NCI-H1092 (cell line): Measurements from ENCODE around the gene CRACR2B.

Experiments
- DNase-seq: peaks from one replicate; lab custom pipeline; 2025; lab: John Stamatoyannopoulos, UW

CRACR2B gene

DNA sequence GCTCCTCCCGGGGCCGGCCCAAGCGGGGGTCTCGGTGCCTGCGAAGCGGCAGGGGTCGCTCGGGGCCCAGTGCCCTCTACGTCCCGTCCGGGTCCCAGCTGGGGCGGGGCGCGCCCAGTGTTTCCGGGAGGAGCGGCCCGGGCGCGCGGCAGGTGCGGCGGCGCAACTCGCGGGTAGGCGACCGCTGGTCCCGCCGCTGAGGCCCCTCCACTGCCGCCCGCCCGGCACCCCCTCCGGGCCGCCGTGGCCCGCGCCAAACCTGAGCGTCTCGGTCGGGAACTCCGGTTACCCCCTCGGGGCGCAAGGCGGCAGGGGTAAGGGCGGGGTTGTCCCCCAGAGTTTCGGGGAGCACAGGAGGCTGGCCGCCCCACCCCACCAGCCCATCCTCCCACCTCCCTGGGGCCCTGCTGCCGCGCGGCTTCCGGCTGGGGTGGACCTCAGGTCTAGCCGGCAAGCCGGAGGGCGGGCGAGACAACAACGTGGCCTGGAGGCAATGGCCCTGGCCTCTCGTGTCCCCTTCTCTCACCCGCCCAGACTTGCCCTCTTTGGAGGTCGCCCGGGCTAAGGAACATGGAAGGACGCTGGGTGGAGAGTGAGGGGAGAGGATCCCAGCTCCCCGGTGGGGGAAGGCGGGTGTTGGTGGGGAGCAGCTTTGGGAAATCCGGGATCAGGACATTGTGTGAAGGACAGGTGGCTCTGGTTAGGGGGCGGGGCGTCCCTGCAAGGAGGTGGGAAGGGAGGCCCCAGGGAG lies 398 bp upstream of the CRACR2B start:
- no peak for DNase-seq

DNA sequence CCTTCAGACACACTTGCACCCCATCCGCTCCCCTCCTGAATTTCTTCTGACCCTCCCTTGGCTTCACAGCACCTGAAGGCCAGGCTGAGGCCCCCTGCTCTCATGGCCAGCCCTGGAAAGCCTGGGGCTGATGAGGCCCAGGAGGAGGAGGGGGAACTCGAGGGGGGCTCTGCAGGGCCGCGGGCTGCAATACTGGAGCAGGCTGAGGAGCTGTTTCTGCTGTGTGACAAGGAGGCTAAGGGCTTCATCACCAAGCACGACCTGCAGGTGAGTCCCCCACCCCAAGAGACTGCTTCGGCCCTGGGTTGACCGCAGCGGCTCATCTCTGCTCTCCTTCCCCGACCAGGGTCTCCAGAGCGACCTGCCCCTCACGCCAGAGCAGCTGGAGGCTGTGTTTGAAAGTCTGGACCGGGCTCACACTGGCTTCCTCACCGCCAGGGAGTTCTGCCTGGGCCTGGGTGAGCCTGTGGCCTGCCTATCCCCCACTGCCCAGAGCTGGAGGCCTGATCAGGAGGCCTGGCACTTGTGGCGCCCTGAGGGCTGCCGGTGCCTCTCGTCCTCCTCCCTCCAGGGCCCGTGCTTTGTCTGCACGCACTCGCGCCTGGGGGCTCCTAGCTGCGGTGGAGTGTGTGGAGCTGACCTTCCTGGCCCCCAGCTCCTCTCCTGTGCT lies 922 bp downstream of the CRACR2B start:
- no peak for DNase-seq

DNA sequence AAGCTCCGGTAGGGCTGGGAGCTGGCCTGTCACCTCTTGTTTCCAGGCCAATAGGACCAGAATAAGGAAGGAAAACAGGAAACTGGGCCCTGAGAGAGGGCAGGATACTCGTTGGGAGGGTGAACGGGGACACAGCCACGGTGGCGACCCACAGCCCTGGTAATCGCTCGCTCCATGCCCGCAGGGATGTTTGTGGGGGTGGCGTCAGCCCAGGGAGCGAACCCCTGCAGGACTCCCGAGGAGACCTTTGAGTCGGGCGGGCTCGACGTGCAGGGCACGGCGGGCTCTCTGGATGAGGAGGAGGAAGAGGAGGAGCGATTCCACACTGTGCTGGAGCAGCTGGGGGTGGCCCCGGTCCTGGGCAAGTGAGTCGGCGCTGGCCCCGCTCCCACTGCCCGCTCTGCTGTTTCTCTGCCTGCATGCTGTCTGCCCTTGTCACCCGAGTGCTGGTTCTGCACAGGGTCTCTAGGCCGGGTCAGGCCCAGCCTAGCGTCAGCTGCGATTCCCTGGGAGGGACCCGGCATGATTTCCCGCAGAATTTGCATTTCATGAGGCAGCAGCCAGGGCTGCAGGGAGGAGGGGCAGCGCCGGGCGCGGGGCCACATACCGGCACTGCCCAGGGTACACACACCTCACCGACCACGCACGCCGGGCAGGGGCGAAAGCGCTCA lies 1.6 kb downstream of the CRACR2B start:
- no peak for DNase-seq

DNA sequence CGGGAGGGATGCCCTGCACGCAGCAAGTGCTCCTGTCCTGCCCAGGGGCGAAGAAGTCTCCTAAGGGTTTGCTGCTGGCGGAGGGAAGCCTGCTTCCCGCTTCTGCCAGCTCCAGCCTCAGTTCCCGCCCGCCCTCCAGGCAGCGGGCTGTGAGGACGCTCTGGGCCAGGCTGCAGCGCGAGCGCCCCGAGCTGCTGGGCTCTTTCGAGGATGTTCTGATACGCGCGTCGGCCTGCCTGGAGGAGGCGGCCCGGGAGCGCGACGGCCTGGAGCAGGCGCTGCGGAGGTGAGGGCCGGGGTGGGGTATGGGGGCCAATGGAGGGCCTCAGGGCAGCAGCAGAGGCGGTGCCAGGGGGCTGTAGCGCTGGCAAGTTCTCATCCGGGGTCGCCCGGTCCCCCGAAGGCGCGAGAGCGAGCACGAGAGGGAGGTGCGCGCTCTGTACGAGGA lies 2.2 kb downstream of the CRACR2B start:
- DNase-seq, result no peak

DNA sequence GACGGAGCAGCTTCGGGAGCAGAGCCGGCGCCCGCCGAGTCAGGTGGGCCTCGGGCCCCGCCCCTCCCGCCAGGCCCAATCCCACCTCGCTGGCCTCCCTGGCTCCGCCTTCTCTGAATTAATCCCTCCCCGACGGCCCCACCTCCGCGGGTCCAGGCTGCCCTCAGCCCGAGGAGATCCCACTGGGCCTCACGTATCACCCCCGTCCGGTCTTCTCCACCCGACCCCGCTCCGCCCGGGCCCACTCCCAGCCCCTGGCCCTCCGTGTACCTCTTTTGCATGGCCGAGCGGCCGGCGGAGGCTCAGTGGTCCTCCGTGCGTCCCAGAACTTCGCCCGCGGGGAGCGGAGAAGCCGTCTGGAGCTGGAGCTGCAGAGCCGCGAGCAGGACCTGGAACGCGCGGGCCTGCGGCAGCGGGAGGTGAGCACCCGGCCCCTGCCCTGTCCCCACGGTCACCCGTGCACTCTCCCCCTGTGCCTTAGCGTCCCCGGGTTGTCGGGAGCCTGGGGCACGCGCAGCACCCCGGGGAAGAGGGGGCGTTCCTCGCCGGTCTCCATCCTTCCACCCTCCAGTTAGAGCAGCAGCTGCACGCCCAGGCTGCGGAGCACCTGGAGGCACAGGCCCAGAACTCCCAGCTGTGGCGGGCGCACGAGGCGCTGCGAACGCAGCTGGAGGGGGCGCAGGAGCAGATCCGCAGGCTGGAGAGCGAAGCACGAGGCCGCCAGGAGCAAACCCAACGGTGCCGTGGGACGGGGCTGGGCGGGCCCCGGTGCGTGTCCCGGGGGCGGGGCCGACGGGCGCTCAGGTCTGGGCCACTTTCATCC lies 2.8 kb downstream of the CRACR2B start:
- peak; percentile 78 for DNase-seq

DNA sequence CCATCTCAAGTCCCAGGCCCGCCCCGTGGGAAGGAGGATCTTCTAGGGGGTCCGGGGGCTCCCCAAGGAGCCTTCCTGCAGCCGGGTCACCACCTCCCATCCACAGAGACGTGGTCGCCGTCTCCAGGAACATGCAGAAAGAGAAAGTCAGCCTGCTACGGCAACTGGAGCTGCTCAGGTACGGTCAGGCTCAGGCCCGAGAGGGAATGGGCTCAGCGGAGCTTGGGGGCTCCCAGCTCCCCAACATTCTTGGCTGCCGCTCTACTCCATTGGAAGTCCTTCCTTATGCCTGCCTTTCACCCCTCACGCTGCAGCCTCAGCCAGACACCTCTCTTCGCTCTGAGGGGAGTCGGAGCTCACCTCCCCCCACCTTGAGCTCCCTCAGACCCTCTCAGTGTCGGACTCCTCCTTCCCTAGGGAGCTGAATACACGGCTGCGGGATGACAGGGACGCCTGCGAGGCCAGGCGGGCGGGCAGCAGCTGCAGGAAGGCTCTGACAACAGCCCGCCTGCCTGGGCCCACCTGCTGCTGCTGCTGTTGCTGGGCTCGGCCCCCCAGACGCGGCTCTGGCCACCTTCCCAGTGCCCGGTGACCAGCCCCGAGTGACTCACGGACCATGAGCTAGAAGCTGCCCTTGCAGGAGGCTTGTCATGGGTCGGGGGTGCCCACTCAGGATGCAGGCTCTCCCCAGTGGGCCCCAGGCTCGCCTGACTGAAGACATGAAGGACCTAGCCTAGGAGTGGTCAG lies 3.6 kb downstream of the CRACR2B start:
- no peak for DNase-seq

DNA sequence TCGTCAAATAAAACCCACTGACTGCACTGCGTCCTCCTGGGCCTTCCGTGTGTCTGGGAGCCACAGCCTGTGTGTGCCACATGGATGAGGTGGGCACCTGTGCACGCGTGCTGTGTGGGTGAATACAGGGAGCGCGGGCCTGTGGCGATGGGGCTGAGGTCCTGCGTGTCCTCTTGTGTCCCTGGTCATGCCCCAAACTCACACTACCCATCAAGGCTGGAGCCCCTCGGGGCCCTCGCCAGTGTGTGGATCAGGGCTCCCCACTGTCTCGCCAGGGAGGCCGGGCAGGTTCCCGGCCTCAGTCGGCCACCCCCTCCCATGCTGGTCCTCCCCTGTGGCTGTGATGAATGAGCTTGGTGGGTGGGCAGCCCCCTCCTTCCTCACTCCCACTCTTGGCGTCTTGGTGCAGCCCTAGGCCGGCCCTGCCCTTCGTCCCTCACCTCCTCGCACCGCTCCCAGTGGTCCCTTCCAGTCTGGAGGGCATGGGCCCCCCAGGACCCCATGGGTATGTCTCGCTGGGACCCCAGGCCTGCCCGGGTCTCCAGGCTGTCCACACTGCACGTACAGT lies 4.3 kb downstream of the CRACR2B start:
- no peak for DNase-seq

DNA sequence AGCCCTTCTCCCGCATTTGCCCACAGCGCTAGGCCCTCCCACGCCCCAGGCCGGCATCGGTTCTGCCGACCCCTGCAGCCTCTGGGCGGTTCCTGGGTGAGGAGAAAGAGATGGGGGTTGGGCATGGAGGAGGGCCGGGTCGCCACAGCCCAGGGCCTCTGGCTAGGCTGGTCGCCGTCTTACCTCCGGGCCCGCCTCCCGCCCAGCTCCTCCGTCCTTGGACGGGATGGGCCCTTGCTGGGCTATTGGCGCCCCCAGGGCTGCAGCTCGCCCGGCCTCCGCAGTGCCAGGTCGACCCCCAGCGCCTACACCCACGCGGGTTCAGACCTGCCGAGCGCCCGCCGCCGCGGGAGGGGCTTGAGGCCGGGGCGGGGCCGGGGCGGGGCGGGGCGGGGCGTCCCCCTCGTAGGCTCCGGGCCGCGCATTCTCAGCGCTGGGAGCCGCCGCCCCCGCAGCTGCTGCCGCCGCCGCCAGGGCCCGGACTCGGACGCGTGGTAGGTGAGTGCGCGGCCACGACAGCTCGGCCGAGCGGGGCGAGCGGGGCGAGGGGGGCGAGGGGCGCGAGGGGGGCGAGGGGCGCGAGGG lies 4.9 kb downstream of the CRACR2B start, which contains the start of gene CD151:
CD151 (plus strand) TSS at position 424 of the 585 bp plus-strand sequence. CDS start 3,118 bp downstream, outside the sequence.
- DNase-seq, result no peak

DNA sequence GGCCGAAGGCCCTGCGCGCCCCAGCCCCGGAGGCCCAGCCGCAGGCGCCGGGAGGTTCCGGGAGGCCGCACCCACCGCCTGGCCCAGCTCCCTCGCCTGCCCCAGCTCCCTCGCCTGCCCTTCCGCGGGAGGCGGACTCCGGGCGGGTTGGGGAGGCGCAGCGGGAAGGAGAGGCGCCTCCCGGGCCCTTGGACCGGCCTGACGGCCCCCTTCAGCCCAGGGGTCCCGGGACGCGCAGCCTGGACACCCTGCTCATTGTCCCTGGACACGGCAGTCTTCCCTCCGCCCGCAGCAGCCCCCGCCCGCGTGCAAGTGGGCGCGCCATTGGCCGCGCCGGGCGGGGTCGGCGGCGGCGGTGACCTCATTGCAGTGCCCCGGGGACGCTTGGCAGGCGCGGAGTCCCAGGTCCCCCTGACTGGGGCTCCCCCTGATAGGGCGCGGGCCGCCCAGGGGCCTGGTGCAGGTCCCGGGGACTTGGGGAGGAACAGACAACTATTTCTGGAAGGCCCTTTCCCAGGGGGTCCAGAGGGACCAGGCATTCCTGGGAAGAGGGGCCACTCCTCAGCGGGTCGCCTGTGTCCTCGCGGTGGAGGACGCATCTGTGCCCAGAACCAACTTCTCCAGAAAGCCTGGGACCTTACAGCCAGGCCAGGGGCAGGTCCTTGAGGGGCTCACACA lies 5.5 kb downstream of the CRACR2B start:
- no peak for DNase-seq

DNA sequence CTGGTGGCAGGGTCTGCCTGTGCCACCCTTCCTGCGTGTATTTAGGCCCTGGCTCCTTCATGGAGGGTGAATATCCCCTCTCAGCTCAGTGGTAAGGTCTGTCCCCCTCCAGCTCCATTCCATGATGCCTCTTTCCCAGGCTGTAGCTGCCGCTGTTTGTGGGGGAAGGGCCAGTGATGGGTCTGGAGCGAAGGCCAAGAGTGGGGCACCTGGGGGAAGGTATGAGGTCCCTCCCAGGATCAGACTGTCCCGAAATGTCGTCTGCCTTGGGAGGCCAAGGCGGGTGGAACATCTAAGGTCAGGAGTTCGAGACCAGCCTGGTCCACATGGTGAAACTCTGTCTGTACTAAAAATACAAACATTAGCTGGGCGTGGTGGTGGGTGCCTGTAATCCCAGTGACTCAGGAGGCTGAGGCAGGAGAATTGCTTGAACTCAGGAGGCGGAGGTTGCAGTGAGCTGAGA lies 6.2 kb downstream of the CRACR2B start:
- no peak for DNase-seq

DNA sequence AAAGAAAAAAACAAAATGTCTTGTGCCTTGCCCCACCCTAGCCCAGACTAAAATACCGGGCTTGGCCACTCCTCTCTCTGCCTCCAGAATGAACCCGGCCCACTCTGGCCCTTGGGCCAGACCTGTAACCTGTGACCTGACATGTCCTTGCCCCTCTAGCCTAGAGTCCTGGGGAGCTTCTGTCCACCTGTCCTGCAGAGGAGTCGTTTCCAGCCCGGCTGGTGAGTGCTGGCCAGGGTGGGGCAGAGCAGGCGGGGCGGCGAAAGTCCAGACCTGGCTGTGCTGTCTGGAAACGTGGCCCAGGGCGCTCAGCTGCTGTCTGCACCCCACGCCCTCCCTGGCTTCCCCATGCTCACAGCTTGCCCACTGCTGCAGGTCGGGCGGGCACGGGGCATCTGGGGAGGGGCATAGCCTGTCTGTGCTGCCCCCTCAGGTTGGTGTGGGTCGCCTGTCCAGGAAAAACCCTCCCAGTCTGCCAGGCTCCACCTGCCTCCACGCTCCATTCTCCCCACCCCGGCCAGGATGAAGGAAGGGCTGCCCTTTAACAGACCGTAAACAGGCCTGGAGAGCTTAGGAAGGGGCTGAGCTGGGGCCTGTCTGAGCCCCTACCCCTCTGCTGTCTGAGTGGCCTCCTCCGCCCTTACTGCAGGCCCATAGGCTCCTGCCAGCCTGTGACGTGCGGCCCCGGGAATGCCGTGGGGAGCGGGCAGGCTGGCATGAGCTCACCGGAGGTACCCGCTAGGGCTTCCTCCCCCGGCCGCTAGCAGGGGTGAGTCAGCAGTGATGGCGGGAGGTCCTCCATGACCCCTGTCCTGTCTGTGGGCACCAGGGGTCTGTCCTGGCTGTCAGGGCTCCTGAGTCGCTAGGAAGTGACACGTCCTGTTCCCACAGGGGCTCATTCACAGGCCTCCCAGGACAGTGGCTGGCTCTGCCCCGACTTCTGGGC lies 6.9 kb downstream of the CRACR2B start:
- no peak for DNase-seq

DNA sequence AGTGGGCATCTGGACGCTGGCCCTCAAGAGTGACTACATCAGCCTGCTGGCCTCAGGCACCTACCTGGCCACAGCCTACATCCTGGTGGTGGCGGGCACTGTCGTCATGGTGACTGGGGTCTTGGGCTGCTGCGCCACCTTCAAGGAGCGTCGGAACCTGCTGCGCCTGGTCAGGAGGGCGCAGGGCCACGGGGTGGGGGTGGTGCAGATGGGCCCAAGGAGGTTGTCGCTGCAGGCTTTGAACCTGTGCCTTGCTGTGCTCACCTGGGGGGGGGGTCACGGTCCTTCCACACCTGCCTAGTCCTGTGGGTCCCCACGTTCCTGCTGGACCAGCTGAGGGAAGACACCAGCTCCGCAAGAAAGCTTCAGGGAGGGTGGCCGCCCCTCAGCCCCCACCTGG lies 8.6 kb downstream of the CRACR2B start:
- DNase-seq, result no peak

DNA sequence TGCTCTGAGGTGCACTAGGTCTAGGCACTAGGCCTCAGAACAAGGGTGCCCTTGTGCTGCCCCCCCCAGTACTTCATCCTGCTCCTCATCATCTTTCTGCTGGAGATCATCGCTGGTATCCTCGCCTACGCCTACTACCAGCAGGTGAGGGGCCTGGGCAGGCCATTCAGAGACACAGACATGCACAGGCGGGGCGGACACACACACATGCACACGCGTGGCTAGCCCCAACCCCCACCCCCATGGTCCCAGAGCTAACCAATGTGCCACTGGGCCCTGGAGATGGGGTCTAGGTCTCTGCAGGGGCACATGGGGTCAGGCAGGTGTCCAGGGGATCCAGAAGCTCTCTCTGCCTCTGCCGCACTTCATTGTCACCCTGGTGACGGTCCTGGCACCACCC lies 9.0 kb downstream of the CRACR2B start:
- DNase-seq, result no peak

DNA sequence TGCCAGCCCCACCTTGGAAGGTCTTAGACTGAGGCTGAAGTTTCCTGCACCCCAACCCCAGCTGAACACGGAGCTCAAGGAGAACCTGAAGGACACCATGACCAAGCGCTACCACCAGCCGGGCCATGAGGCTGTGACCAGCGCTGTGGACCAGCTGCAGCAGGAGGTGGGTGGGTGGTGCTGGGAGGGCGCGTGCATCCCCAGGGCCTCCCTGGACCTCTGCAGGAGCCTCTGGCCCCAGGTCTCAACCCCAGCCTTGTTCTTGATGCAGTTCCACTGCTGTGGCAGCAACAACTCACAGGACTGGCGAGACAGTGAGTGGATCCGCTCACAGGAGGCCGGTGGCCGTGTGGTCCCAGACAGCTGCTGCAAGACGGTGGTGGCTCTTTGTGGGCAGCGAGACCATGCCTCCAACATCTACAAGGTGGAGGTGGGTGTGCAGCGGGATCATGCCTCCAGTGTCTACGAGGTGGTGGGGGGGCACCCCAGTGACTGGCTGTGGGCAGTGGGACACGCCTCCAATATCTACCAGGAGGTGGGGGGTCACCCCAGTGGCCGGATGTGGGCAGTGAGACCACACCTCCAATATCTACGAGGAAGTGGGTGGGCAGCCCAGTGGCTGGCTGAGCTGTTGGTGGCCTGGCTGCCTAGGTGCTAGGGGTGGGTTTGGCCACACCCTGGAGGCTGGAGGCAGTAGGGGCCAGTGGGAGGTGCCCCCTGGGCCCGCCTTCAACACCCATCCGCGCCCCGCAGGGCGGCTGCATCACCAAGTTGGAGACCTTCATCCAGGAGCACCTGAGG lies 9.7 kb downstream of the CRACR2B start:
- DNase-seq, result no peak

DNA sequence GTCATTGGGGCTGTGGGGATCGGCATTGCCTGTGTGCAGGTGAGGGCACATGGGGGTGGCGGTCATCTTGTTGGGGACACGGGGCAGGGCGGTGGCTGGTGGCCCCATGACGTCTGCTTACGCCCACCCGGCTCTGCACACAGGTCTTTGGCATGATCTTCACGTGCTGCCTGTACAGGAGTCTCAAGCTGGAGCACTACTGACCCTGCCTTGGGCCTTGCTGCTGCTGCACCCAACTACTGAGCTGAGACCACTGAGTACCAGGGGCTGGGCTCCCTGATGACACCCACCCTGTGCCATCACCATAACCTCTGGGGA lies 10.2 kb downstream of the CRACR2B start:
- no peak for DNase-seq

DNA sequence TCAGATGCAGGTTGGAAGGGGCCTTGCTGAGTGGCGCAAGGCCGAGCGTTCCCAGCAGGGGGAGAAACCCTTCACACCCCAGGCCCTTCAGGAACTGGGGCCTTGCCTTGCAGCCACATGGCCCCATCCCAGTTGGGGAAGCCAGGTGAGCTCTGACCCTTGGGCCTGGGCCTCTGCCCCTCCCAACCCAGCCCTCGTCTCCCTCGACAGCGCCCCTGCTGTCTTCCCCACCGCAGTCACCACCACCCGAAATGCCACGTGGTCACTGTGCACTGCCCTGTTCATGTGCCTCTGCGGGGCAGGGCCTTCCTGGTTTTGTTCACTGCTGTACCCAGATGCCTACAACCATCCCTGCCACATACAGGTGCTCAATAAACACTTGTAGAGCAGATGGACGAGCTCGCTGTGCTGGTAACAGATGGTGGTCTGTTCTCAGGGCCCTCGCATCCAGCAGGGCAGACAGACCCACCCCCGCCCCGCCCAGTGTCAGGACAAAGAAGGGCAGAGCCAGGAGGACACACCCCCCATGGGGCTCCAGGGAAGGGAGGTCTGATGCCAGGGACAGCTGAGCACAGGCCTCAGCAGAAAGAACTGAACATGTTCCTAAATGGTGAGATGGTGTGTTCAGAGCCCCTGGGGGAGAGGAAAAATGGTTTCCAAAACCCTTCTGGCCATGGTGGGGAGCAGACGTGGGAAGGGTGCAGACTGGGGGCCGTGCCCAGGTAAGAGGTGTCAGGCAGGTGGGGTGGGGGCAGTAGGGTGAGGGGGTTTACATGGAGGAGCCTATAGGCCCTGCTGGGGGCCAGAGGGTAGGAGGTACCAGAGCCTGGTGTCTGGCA lies 10.9 kb downstream of the CRACR2B start:
- DNase-seq, result no peak

DNA sequence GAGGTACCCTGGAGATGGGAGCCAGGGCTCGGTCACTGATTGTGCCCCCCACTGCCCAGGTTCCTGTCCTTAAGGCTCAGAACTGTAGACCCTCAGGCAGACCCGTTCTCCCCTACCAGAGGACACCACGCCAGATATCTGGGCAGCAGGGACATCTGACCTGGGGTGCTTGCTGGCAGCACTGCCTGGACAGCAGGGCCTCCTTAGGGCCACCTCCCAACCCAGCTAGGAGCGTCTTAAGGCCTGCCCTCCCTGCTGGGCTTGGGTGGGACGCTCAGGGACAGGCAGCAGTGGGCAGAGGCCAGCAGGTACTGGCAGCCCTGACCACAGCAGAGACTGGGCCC lies 11.5 kb downstream of the CRACR2B start:
- no peak for DNase-seq
